HepG2 (cell line): ENCODE data around the gene PSKH1. TPM values are rescaled to one million over a fixed set of nuclear protein-coding genes. Genes with fewer than 3 reads are reported as not detected.

Source experiments
- ARID4A ChIP-seq: sonication (generic); formaldehyde crosslinking; IDR thresholded peaks from 2 replicates; pipeline ENCODE4 v1.5.0; 2020; ENCODE audit warnings: mild to moderate bottlenecking, missing genetic modification reagents, borderline replicate concordance
- CERS6 ChIP-seq: sonication (generic); formaldehyde crosslinking; IDR thresholded peaks from 2 replicates; pipeline ENCODE4 v1.5.0; 2020; ENCODE audit warnings: missing genetic modification reagents
- GPBP1L1 ChIP-seq: sonication (generic); formaldehyde crosslinking; IDR thresholded peaks from 2 replicates; pipeline ENCODE4 v1.5.0; 2020; ENCODE audit warnings: mild to moderate bottlenecking, missing genetic modification reagents
- MNT ChIP-seq: fragments of 450-650 bp; IDR thresholded peaks from 2 replicates; pipeline ENCODE4 v1.6.1; 2016
- ZBTB21 ChIP-seq: sonication (generic); formaldehyde crosslinking; IDR thresholded peaks from 2 replicates; pipeline ENCODE4 v1.4.0; 2020; ENCODE audit warnings: missing genetic modification reagents
- ZBTB49 ChIP-seq: sonication (generic); formaldehyde crosslinking; IDR thresholded peaks from 2 replicates; pipeline ENCODE4 v1.4.0; 2020; ENCODE audit warnings: missing genetic modification reagents, borderline replicate concordance
- ZKSCAN8 ChIP-seq: IDR thresholded peaks from 2 replicates; pipeline ENCODE4 v1.6.1; 2016; ENCODE audit warnings: borderline replicate concordance, missing genetic modification reagents, missing compliant biosample characterization
- ZNF318 ChIP-seq: sonication (generic); formaldehyde crosslinking; IDR thresholded peaks from 2 replicates; pipeline ENCODE4 v1.4.0; 2020; ENCODE audit warnings: mild to moderate bottlenecking, missing genetic modification reagents
- polyA plus RNA-seq, 8 experiments: library from polyadenylated mRNA; depleted of rRNA in 3 of 8; stranded (reverse) in 7 of 8; unstranded in 1 of 8; fragments of >200 nt; fragmentation: Illumina TruSeq in 4 of 8; extraction: Trizol in 4 of 8; gene quantifications; 2 replicates each; pipeline versions ENCODE4 v1.2.1 to v1.2.3, GENCODE V29; 2011 to 2016; ENCODE audit warnings: low read depth in 4 of 8, missing spikeins in 1 of 8, mixed read lengths in 1 of 8; ENCODE audit not compliant: insufficient read depth in 1 of 8
- total RNA-seq, 5 experiments: library from RNA; depleted of rRNA; stranded (reverse); fragments of >200 nt; fragmentation: Illumina TruSeq; extraction: Trizol; gene quantifications; 2 replicates each; pipeline ENCODE4 v1.2.3, GENCODE V29; 2016; ENCODE audit warnings: low read depth in 1 of 5

The PSKH1 gene
- total and polyA plus RNA-seq, 2 of the 13 experiments (the other 11 are each of a cell fraction or from before 2014, with no cell fraction given), result 8.4 to 19.1 TPM

GRCh38 chr16:67942200-67942509 is 49.1 kb downstream of the PSKH1 start (continued):
- TF ChIP-seq ZNF318 (CRISPR knock-in tag) (no peak), ARID4A (CRISPR knock-in tag) (no peak), GPBP1L1 (CRISPR knock-in tag) (no peak), MNT (no peak), ZBTB49 (CRISPR knock-in tag) (no peak), CERS6 (CRISPR knock-in tag) (no peak), ZKSCAN8 (0 out of 2 replicates have a peak, but pooled peaks have one; percentile 23), ZBTB21 (CRISPR knock-in tag) (no peak)
